SHP77 treated with DMSO at 0.1 percent for 48 hours (cell line): Measurements from ENCODE around the gene SEC24B.
"Not testable (repeated sequence)": the region's sequence is repeated elsewhere in the genome, so short reads cannot be mapped to it uniquely, and the experiment has no call there.

Experiments used
- DNase-seq: peaks from one replicate; lab custom pipeline; 2025; lab: John Stamatoyannopoulos, UW

The SEC24B gene

GRCh38 chr4:109578846-109579245 lies 145.2 kb downstream of the SEC24B start:
- no peak for DNase-seq

GRCh38 chr4:109579997-109580396 lies 146.4 kb downstream of the SEC24B start:
- not testable (repeated sequence) for DNase-seq

- no peak for DNase-seq
Observed at GRCh38 chr4:109588176-109588575, 154.6 kb downstream of the SEC24B start.

GRCh38 chr4:109589119-109589518 lies 155.5 kb downstream of the SEC24B start:
- no peak for DNase-seq

GRCh38 chr4:109589605-109590004 lies 156.0 kb downstream of the SEC24B start:
- no peak for DNase-seq
